Panc1 (cell line): ENCODE measurements around the gene S100A10. TPM values are rescaled to one million over a fixed set of nuclear protein-coding genes. Genes with fewer than 3 reads are reported as not detected.

Experiments used
- ATAC-seq: fragments of 200-7000 bp; cut with Tn5 transposase; 2 replicates; pipeline ENCODE4 v1.9.1; 2020; ENCODE audit warnings: mild to moderate bottlenecking, moderate library complexity
- BruUV-seq: library from RNA; stranded (reverse); fragments of 400-500 nt; replicated peaks from 2 replicates; lab custom pipeline; 2021; lab: Mats Ljungman, UMichigan
- CTCF ChIA-PET: fragments of 300-600 bp; sonication (Branson Sonifier 250); formaldehyde crosslinking; loops from one replicate; lab custom pipeline; 2022; ENCODE audit warnings: antibody characterized with exemption; lab: Charles Lee
- POLR2A ChIA-PET: fragments of 300-600 bp; sonication (Branson Sonifier 250); formaldehyde crosslinking; loops from one replicate; lab custom pipeline; 2022; ENCODE audit warnings: antibody characterized with exemption; lab: Charles Lee
- DNase-seq: peaks from one replicate; pipeline ENCODE4 v3.0.0-alpha.2; 2010; ENCODE audit warnings: low read depth, low spot score
- H3K27ac ChIP-seq: 2 replicates; pipeline ENCODE4 v1.5.1; 2011; ENCODE audit warnings: mild to moderate bottlenecking, low read length, inconsistent platforms
- H3K27me3 ChIP-seq: fragments of 200-500 bp; sonication (Bioruptor generic); 2 replicates; pipeline ENCODE4 v1.6.0; 2014; ENCODE audit warnings: low read length, inconsistent platforms; ENCODE audit not compliant: control insufficient read depth, insufficient read depth
- H3K36me3 ChIP-seq: fragments of 200-500 bp; sonication (Bioruptor generic); 2 replicates; pipeline ENCODE4 v1.5.1; 2014; ENCODE audit warnings: inconsistent platforms, mild to moderate bottlenecking, low read length, moderate library complexity; ENCODE audit not compliant: control insufficient read depth, insufficient read depth
- H3K4me1 ChIP-seq: 2 replicates; pipeline ENCODE4 v1.5.1; 2011; ENCODE audit warnings: inconsistent platforms, mild to moderate bottlenecking, low read length, moderate library complexity; ENCODE audit not compliant: control insufficient read depth, insufficient read depth
- H3K4me3 ChIP-seq, 2 experiments: 2 replicates each; pipeline ENCODE4 v1.5.1; 2011 to 2012; ENCODE audit warnings: low read depth in 2 of 2, low read length in 2 of 2, mild to moderate bottlenecking in 2 of 2, inconsistent platforms in 1 of 2, moderate library complexity in 1 of 2
- H3K9me3 ChIP-seq: fragments of 200-500 bp; sonication (Bioruptor generic); 2 replicates; pipeline ENCODE4 v1.5.1; 2014; ENCODE audit warnings: low read depth, mild to moderate bottlenecking, inconsistent platforms, low read length, moderate library complexity; ENCODE audit not compliant: control insufficient read depth, insufficient read depth
- CTCF ChIP-seq: fragments of 450-650 bp; IDR thresholded peaks from 2 replicates; pipeline ENCODE4 v1.5.1; 2017; ENCODE audit warnings: mild to moderate bottlenecking
- POLR2AphosphoS5 ChIP-seq: IDR thresholded peaks from 2 replicates; pipeline ENCODE4 v1.6.1; 2012; ENCODE audit warnings: mild to moderate bottlenecking, low read depth, low read length, moderate library complexity
- REST ChIP-seq, 2 experiments: IDR thresholded peaks; 2 replicates each; pipeline ENCODE4 v1.6.1; 2011 to 2012; ENCODE audit warnings: low read depth in 2 of 2, control low read depth in 1 of 2, low read length in 1 of 2, mild to moderate bottlenecking in 1 of 2, moderate library complexity in 1 of 2; ENCODE audit not compliant: insufficient read depth in 1 of 2
- SIN3A ChIP-seq: IDR thresholded peaks from 2 replicates; pipeline ENCODE4 v1.6.1; 2012; ENCODE audit warnings: low read depth, mild to moderate bottlenecking, low read length, moderate library complexity, borderline replicate concordance; ENCODE audit not compliant: insufficient read depth
- TCF7L2 ChIP-seq: IDR thresholded peaks from 2 replicates; pipeline ENCODE4 v1.6.1; 2011; ENCODE audit warnings: mild to moderate bottlenecking, low read depth, low read length, inconsistent platforms
- in situ Hi-C: cut with HindIII; loops from 2 replicates; pipeline ENCODE4 v1.10.0; 2016; ENCODE audit warnings: low sequenced_read_pairs, low pct_unique_long_range_greater_than_20kb
- intact Hi-C: fragments of 100-400 bp; cut with micrococcal nuclease; formaldehyde crosslinking; loops from one replicate; pipeline ENCODE4 v1.10.0; 2022; ENCODE audit not compliant: unreplicated experiment
- total RNA-seq: library from RNA; stranded (reverse); gene quantifications from one replicate; pipeline ENCODE4 v1.2.1, GENCODE V29; 2021; ENCODE audit not compliant: unreplicated experiment

Gene S100A10
- total RNA-seq, 1 experiment from 2014 or later = 1,621 TPM

GRCh38 chr1:151982300-151983005 is 11.2 kb downstream of the S100A10 start:
- peaks cover 97% of the 10 kb centered on the region for H3K4me1 ChIP-seq
- in situ Hi-C loops = no loop called here

GRCh38 chr1:151981178-151981525 is 12.5 kb downstream of the S100A10 start:
- H3K27ac ChIP-seq = peak overlapping the region; percentile 99
- peaks cover 38% of the 10 kb centered on the region for H3K36me3 ChIP-seq
- ATAC-seq (peak; percentile 55), DNase-seq (no peak)
- peaks cover 97% of the 10 kb centered on the region for H3K4me1 ChIP-seq
- ChIA-PET CTCF (interaction anchor here (0.5 kb wide), 1 partner anchor 82 kb away, joined by 4 read pairs; no protein-coding TSS in a partner anchor), POLR2A (interaction anchor here (0.6 to 2.1 kb wide), 5 partner anchors 12 to 1584 kb away, joined by 3 to 8 read pairs (median 3); partner anchors contain the start of gene S100A2)
- H3K4me3 ChIP-seq = no peak overlapping the region
- no peaks in the 10 kb centered on the region for H3K27me3 ChIP-seq
- intact Hi-C loops = no loop called here
- BruUV-seq = no TSS peak
- no peaks in the 10 kb centered on the region for H3K9me3 ChIP-seq
- in situ Hi-C loops = no loop called here
- TF ChIP-seq CTCF (no peak), TCF7L2 (no peak), POLR2AphosphoS5 (no peak), SIN3A (no peak), REST (IDR thresholded peaks at IDR 0.05; ENCODE audit: insufficient read depth in 1 of 2, low read depth in 2 of 2, low read length in 1 of 2) (no peak)

More at GRCh38 chr1:151982300-151983005, 11.2 kb downstream of the S100A10 start:
- intact Hi-C loops = no loop called here
- no TSS peak for BruUV-seq
- DNase-seq (no peak), ATAC-seq (no peak)
- Histone ChIP-seq H3K36me3 (peaks cover 43% of the 10 kb centered on the region), H3K27me3 (no peaks in the 10 kb centered on the region), H3K9me3 (no peaks in the 10 kb centered on the region), H3K4me3 (no peak overlapping the region), H3K27ac (peak overlapping the region; percentile 99)
- TF ChIP-seq TCF7L2 (no peak), POLR2AphosphoS5 (0 out of 2 replicates have a peak, but pooled peaks have one; percentile 14), REST (IDR thresholded peaks at IDR 0.05; ENCODE audit: insufficient read depth in 1 of 2, low read depth in 2 of 2, low read length in 1 of 2) (no peak)
- POLR2A ChIA-PET = interaction anchor here (0.6 to 1.0 kb wide), 5 partner anchors 10 to 191 kb away, joined by 3 to 7 read pairs (median 5); no protein-coding TSS in a partner anchor
- CTCF ChIA-PET = interaction anchor here (0.6 to 1.2 kb wide), 2 partner anchors 9 to 267 kb away, joined by 5 to 6 read pairs; no protein-coding TSS in a partner anchor
